Measurements from ENCODE around the gene EEF1AKMT2.

DNA sequence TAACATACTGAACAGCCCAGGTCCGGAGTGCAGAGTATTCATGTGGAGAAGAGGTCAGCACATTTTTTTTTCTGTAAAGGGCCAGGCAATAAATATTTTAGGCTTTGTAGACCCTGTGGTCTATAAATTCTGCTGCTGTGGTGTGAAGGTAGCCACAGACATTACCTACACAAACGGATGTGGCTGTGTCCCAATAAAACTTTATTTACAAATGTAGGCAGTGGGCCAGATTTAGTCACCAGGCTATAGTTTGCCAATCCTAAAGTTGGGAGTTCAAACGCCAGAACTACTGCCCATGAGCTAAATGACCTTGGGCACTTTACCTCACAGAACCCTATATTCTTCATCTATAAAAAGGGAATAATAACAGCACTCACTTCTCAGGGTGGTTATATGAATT is 60.9 kb downstream of the EEF1AKMT2 start:
- TF ChIP-seq CTCF (IDR thresholded peaks at IDR 0.05; ENCODE audit: low read length): no peak
- no peak for TF ChIP-seq EZH2phosphoT487 (IDR thresholded peaks at IDR 0.05; ENCODE audit: low read length)

Measured in MM.1S (cell line).